Activated naive CD4-positive, alpha-beta T cell treated with anti-CD3 and anti-CD28 coated beads, Interleukin-2, amount 10 ng/mL, durations not matched to agents 7 days and 5 days (primary cell): ENCODE results near the gene ZNF470.

Experiments
- CTCF ChIA-PET: fragments of 350-600 bp; sonication (Branson Sonifier 250); formaldehyde crosslinking; loops from one replicate; lab custom pipeline; 2021; ENCODE audit warnings: antibody characterized with exemption; lab: Charles Lee
- DNase-seq: peaks from one replicate; pipeline ENCODE4 v3.0.0-alpha.2; 2020
- H3K27ac Mint-ChIP-seq: one replicate; pipeline ENCODE4 v1.8.0; 2021; ENCODE audit warnings: mild to moderate bottlenecking, moderate library complexity, mixed read lengths
- H3K27me3 Mint-ChIP-seq: one replicate; pipeline ENCODE4 v1.8.0; 2021; ENCODE audit warnings: mild to moderate bottlenecking, mixed read lengths
- H3K36me3 Mint-ChIP-seq: one replicate; pipeline ENCODE4 v1.8.0; 2021; ENCODE audit warnings: mixed read lengths
- H3K4me1 Mint-ChIP-seq: one replicate; pipeline ENCODE4 v1.8.0; 2021; ENCODE audit warnings: mixed read lengths
- H3K4me3 Mint-ChIP-seq: one replicate; pipeline ENCODE4 v1.8.0; 2021; ENCODE audit warnings: mild to moderate bottlenecking, moderate library complexity, mixed read lengths
- H3K9me3 Mint-ChIP-seq: one replicate; pipeline ENCODE4 v1.8.0; 2021; ENCODE audit warnings: mixed read lengths

Gene ZNF470

GRCh38 chr19:56594446-56594782 is 27.1 kb downstream of the ZNF470 start:
- CTCF ChIA-PET = no interaction called here
- Mint-ChIP-seq H3K4me1 (peaks cover 17% of the 10 kb centered on the region), H3K4me3 (peak overlapping the region; percentile 88), H3K27me3 (no peaks in the 10 kb centered on the region), H3K9me3 (peaks cover 55% of the 10 kb centered on the region), H3K36me3 (peaks cover 31% of the 10 kb centered on the region), H3K27ac (no peak overlapping the region)
- no peak for DNase-seq

- Mint-ChIP-seq H3K9me3 (peaks cover 56% of the 10 kb centered on the region), H3K27me3 (no peaks in the 10 kb centered on the region), H3K36me3 (peaks cover 33% of the 10 kb centered on the region), H3K4me3 (peak within 1 kb of the TSS; percentile 88), H3K27ac (peak within 1 kb of the TSS; percentile 92), H3K4me1 (peaks cover 17% of the 10 kb centered on the region)
- peak; percentile 93 for DNase-seq
- CTCF ChIA-PET = no interaction called here
These were observed 27.7 kb downstream of the ZNF470 start, which contains the start of gene ZNF71 for GRCh38 chr19:56594783-56595547. ZNF71 (plus strand) TSS chr19:56595302; CDS start chr19:56601559, 6,257 bp downstream.

GRCh38 chr19:56595548-56595899 is 28.3 kb downstream of the ZNF470 start:
- Mint-ChIP-seq H3K36me3 (peaks cover 34% of the 10 kb centered on the region), H3K27ac (peak overlapping the region; percentile 92), H3K9me3 (peaks cover 54% of the 10 kb centered on the region), H3K4me3 (peak overlapping the region; percentile 88), H3K4me1 (peaks cover 17% of the 10 kb centered on the region), H3K27me3 (no peaks in the 10 kb centered on the region)
- DNase-seq = no peak
- CTCF ChIA-PET = no interaction called here

- H3K9me3 Mint-ChIP-seq = peaks cover 58% of the 10 kb centered on the region
- peaks cover 17% of the 10 kb centered on the region for H3K4me1 Mint-ChIP-seq
- H3K4me3 Mint-ChIP-seq = no peak overlapping the region
- no peak for DNase-seq
- H3K27me3 Mint-ChIP-seq = no peaks in the 10 kb centered on the region
- H3K36me3 Mint-ChIP-seq = peaks cover 46% of the 10 kb centered on the region
- no peak overlapping the region for H3K27ac Mint-ChIP-seq
- CTCF ChIA-PET = no interaction called here
These were observed 29.4 kb downstream of the ZNF470 start for GRCh38 chr19:56596676-56597075.

GRCh38 chr19:56597696-56598095 is 30.4 kb downstream of the ZNF470 start:
- peaks cover 17% of the 10 kb centered on the region for H3K4me1 Mint-ChIP-seq
- H3K27ac Mint-ChIP-seq = no peak overlapping the region
- no peak for DNase-seq
- H3K27me3 Mint-ChIP-seq = no peaks in the 10 kb centered on the region
- peaks cover 57% of the 10 kb centered on the region for H3K9me3 Mint-ChIP-seq
- CTCF ChIA-PET = no interaction called here
- peaks cover 52% of the 10 kb centered on the region for H3K36me3 Mint-ChIP-seq
- H3K4me3 Mint-ChIP-seq = no peak overlapping the region

- Mint-ChIP-seq H3K4me3 (no peak overlapping the region), H3K27me3 (no peaks in the 10 kb centered on the region)
These were observed 34.1 kb downstream of the ZNF470 start for GRCh38 chr19:56601375-56601774.

GRCh38 chr19:56603829-56604228 is 36.6 kb downstream of the ZNF470 start:
- H3K9me3 Mint-ChIP-seq = peaks cover 73% of the 10 kb centered on the region
- no peaks in the 10 kb centered on the region for H3K4me1 Mint-ChIP-seq

More at GRCh38 chr19:56601375-56601774, 34.1 kb downstream of the ZNF470 start:
- Mint-ChIP-seq H3K36me3 (peaks cover 66% of the 10 kb centered on the region), H3K9me3 (peaks cover 66% of the 10 kb centered on the region), H3K4me1 (peaks cover 1% of the 10 kb centered on the region), H3K27ac (no peak overlapping the region)
- no peak for DNase-seq
- CTCF ChIA-PET = no interaction called here

GRCh38 chr19:56608274-56608964 is 41.2 kb downstream of the ZNF470 start:
- no peak overlapping the region for H3K27ac Mint-ChIP-seq
- DNase-seq = no peak
- no peaks in the 10 kb centered on the region for H3K4me1 Mint-ChIP-seq
- peaks cover 43% of the 10 kb centered on the region for H3K36me3 Mint-ChIP-seq
- CTCF ChIA-PET = no interaction called here
- H3K4me3 Mint-ChIP-seq = no peak overlapping the region
- H3K9me3 Mint-ChIP-seq = peaks cover 71% of the 10 kb centered on the region
- no peaks in the 10 kb centered on the region for H3K27me3 Mint-ChIP-seq

More at GRCh38 chr19:56603829-56604228, 36.6 kb downstream of the ZNF470 start:
- H3K27ac Mint-ChIP-seq = no peak overlapping the region
- CTCF ChIA-PET = no interaction called here
- H3K27me3 Mint-ChIP-seq = no peaks in the 10 kb centered on the region
- H3K4me3 Mint-ChIP-seq = no peak overlapping the region
- no peak for DNase-seq
- peaks cover 57% of the 10 kb centered on the region for H3K36me3 Mint-ChIP-seq

- peaks cover 78% of the 10 kb centered on the region for H3K9me3 Mint-ChIP-seq
These were observed 44.0 kb downstream of the ZNF470 start for GRCh38 chr19:56611288-56611687.

GRCh38 chr19:56612737-56613136 is 45.5 kb downstream of the ZNF470 start:
- no peak for DNase-seq
- Mint-ChIP-seq H3K4me3 (no peak overlapping the region), H3K9me3 (peaks cover 79% of the 10 kb centered on the region), H3K36me3 (peaks cover 45% of the 10 kb centered on the region), H3K27me3 (no peaks in the 10 kb centered on the region), H3K4me1 (no peaks in the 10 kb centered on the region), H3K27ac (no peak overlapping the region)
- CTCF ChIA-PET = no interaction called here

More at GRCh38 chr19:56611288-56611687, 44.0 kb downstream of the ZNF470 start:
- CTCF ChIA-PET = no interaction called here
- H3K27ac Mint-ChIP-seq = no peak overlapping the region
- H3K27me3 Mint-ChIP-seq = no peaks in the 10 kb centered on the region
- no peak overlapping the region for H3K4me3 Mint-ChIP-seq
- DNase-seq = no peak
- peaks cover 43% of the 10 kb centered on the region for H3K36me3 Mint-ChIP-seq
- H3K4me1 Mint-ChIP-seq = no peaks in the 10 kb centered on the region

- CTCF ChIA-PET = no interaction called here
- H3K36me3 Mint-ChIP-seq = peaks cover 48% of the 10 kb centered on the region
- H3K9me3 Mint-ChIP-seq = peaks cover 79% of the 10 kb centered on the region
- no peak for DNase-seq
- H3K27ac Mint-ChIP-seq = no peak overlapping the region
- H3K4me1 Mint-ChIP-seq = no peaks in the 10 kb centered on the region
- H3K4me3 Mint-ChIP-seq = no peak overlapping the region
- H3K27me3 Mint-ChIP-seq = no peaks in the 10 kb centered on the region
These were observed 46.4 kb downstream of the ZNF470 start for GRCh38 chr19:56613639-56614038.

GRCh38 chr19:56617531-56617930 is 50.3 kb downstream of the ZNF470 start:
- CTCF ChIA-PET = interaction anchor here (1.2 kb wide), 1 partner anchor 308 kb away, joined by 3 read pairs; no protein-coding TSS in a partner anchor
- H3K27me3 Mint-ChIP-seq = no peaks in the 10 kb centered on the region
- no peak overlapping the region for H3K27ac Mint-ChIP-seq
- peaks cover 56% of the 10 kb centered on the region for H3K36me3 Mint-ChIP-seq
- DNase-seq = no peak
- no peaks in the 10 kb centered on the region for H3K4me1 Mint-ChIP-seq
- H3K9me3 Mint-ChIP-seq = peaks cover 83% of the 10 kb centered on the region
- no peak overlapping the region for H3K4me3 Mint-ChIP-seq

- no peaks in the 10 kb centered on the region for H3K4me1 Mint-ChIP-seq
- H3K27me3 Mint-ChIP-seq = no peaks in the 10 kb centered on the region
- no peak for DNase-seq
- H3K27ac Mint-ChIP-seq = no peak overlapping the region
- peaks cover 78% of the 10 kb centered on the region for H3K9me3 Mint-ChIP-seq
- H3K36me3 Mint-ChIP-seq = peaks cover 57% of the 10 kb centered on the region
- no peak overlapping the region for H3K4me3 Mint-ChIP-seq
- CTCF ChIA-PET = no interaction called here
These were observed 51.9 kb downstream of the ZNF470 start for GRCh38 chr19:56619121-56619520.

GRCh38 chr19:56622374-56622773 is 55.1 kb downstream of the ZNF470 start:
- H3K27me3 Mint-ChIP-seq = no peaks in the 10 kb centered on the region
- H3K27ac Mint-ChIP-seq = no peak overlapping the region
- CTCF ChIA-PET = no interaction called here
- no peaks in the 10 kb centered on the region for H3K4me1 Mint-ChIP-seq
- peaks cover 63% of the 10 kb centered on the region for H3K9me3 Mint-ChIP-seq
- H3K4me3 Mint-ChIP-seq = no peak overlapping the region
- H3K36me3 Mint-ChIP-seq = peaks cover 51% of the 10 kb centered on the region
- DNase-seq = no peak

- peaks cover 63% of the 10 kb centered on the region for H3K9me3 Mint-ChIP-seq
- no peaks in the 10 kb centered on the region for H3K4me1 Mint-ChIP-seq
- no peaks in the 10 kb centered on the region for H3K27me3 Mint-ChIP-seq
- H3K27ac Mint-ChIP-seq = no peak overlapping the region
- CTCF ChIA-PET = no interaction called here
- H3K4me3 Mint-ChIP-seq = no peak overlapping the region
- no peak for DNase-seq
- H3K36me3 Mint-ChIP-seq = peaks cover 46% of the 10 kb centered on the region
These were observed 55.7 kb downstream of the ZNF470 start for GRCh38 chr19:56623006-56623405.
